ENCODE data around the gene S1PR1. TPM values are rescaled to one million over a fixed set of nuclear protein-coding genes. Genes with fewer than 3 reads are reported as not detected.

The S1PR1 gene
- total RNA-seq, 1 donor from 2014 or later, result 236 TPM

DNA sequence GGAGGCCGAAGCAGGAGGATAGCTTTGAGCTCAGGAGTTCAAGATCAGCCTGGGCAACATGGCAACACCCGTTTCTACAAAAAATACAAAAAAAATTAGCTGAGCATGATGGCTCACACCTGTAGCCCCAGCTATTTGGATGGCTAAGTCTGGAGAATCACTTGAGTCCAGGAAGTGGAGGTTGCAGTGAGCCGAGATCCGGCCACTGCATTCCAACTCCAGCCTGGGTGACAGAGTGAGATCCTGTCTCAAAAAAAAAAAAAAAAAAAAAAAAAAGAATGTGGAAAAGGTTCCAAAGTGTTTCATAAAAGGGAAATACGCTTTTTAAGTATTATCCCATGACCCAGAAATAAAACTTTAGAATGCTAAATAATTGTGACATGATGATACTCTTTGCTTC lies 8.0 kb downstream of the S1PR1 start:
- intact Hi-C loops (cut with micrococcal nuclease), result no loop called here

DNA sequence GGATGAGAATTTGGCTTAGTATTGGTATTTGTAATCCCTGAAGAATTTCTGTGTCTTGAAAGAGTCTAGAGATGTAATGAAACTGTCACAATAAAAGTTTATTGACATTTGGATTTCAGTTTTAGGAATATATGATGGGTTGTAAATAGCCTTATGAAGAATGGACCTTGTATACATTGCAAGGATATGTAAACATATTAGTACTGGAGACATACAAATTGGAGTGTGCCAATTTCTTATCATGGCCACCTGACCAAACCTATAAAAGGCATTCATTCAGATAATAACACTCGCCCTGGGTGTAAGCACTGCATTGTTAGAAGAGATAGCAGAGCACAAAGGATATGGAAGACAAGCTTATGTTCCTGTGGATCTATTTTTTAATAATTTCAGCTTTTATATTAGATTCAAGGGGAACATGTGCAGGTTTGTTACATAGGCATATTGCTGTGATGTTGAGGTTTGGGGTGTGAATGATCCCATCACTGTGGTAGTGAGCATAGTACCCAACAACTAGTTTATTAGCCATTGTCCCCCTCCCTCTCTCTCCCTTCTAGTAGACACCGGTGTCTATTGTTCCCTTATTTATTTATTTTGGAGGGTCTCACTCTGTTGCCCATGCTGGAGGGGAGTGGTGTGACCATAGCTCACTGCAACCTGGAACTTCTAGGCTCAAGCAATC lies 8.6 kb downstream of the S1PR1 start:
- intact Hi-C loops (cut with micrococcal nuclease), result no loop called here

DNA sequence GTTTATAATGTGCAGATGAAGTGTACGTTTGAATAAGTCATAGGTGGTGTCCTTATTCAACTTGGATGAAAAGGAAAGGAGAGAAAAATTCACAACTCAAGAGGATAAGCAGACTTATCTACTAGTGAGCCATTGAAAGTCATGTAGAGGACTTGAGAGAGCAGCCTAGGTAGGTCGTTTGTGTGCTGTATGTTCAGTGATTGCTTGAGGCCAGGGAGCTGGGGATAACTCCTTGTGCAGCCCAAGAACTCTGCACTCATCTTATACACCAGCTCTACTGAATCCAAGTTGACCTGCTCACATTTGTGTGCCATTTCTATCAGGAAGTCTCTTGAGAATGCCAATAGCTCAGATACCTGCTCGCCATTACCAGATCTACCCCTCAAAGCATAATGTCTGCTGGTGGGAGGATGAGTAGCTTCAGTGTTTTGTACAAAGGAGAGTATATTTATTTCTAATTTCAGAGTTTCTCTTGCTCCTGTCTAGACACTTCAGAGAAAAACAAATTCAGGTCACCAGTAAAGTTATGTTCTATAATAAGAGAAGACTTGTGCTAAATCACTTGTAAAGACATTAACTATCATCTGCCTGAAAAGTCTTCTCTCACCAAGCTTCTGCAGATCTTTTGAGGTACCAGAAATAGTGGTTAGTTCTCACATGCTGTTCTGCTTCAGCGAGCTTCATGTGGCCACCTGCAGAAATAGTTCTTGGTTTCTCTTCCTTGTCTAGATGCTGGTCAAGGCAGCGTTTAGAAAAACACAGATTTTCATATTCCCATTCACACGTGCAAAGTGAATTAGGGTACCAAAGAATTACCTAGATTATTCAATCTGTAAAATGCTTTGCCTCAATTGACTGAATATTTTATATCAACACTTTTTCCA lies 10.8 kb downstream of the S1PR1 start:
- intact Hi-C loops (cut with micrococcal nuclease), result no loop called here

DNA sequence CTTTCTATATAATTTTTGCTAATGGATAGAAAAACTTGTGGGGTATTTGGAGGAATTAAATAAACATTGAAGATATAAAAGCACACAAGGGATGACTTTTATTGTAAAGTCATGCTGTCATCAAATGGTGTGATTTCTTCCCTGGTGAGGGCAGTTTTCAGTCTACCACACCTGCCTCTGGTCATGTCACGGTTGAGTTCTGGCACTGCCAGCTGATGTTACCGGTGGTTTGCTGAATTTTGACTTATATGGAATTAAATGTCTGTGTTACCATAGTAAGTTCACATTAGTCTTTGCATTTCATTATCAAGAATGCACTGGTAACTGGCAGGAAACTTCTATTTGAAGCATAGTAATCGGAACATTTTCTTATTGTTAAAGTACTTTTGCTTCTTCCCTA lies 13.4 kb downstream of the S1PR1 start:
- intact Hi-C loops (cut with micrococcal nuclease), result no loop called here

DNA sequence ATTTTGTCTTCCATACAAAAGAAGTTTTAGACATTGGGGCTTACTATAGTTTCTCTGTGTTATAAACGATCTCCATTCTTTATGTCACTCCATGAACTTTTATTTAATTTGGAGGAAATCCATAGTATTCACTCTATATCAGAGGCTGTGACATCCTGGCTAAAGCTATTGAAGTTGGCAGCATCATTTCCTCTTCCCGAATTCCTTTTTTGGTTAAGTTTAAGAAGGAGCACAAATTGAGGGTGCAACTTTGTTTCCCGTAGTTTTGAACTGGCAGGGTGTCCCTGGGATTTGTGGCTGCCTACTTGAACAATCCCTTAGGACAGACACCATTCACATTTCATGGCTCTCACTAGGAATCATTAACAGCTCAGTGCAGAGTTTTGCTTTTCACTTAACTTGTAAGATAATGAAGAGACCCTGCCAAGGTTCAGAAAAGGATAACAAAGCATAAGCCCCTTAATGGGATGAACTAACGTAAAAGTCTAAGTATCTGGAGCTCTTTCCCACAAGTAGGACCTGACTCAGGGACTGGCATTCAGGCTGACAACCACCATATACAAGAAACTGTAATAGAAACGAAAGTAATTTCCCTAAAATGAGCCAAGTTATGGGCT lies 13.9 kb downstream of the S1PR1 start:
- intact Hi-C loops (cut with micrococcal nuclease), result no loop called here

DNA sequence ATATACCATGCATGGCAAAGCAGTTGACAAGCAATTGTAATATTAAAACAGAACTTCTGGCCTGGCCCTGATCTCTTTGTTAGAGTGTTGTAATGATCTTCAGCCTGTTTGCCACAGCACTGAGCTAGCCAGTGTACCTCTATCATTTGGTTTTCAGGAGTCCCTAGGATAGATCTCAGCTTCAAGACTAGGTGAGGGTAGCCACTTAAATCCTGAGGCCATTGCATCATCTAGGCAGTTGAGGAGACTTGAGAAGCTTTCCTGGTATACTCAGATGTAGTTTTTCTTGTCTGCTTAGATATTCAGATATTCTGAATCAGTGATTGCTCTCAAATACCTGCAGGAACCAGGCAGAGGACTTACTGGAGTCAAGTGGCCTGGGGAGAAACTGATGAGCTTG lies 14.7 kb downstream of the S1PR1 start:
- intact Hi-C loops (cut with micrococcal nuclease), result no loop called here

DNA sequence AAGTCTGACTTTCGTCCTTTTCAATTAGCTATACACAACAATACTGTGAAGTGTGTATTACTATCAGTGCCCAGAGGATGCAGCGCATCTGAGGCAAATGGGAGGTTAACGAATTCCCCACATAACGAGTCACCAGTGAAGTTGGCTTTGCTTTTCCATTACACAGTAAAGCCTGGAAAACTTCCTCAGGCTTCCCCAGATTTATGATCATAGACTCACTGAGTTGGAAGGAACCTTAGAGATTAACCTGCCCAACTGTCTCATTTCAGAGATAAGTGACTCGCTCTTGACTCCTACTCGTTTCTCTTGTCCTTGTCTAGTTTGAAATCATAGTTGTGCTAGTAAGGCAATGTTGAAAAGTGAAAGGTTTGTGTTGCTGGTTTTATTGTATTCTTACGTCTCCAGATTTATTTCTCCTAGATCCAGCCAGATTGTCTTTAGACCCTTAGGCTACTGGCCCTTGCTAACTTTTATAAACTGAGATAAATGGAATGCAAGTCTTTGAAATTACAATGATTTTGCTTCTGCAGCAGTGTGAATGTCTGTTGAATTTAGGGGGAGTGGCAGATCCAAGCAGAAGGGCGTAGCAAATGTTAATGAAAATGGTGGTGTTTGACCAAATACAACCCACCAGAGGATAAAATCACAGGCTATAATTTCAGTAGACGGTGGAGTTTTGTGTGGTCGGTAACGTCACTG lies 17.3 kb downstream of the S1PR1 start:
- intact Hi-C loops (cut with micrococcal nuclease), result no loop called here

DNA sequence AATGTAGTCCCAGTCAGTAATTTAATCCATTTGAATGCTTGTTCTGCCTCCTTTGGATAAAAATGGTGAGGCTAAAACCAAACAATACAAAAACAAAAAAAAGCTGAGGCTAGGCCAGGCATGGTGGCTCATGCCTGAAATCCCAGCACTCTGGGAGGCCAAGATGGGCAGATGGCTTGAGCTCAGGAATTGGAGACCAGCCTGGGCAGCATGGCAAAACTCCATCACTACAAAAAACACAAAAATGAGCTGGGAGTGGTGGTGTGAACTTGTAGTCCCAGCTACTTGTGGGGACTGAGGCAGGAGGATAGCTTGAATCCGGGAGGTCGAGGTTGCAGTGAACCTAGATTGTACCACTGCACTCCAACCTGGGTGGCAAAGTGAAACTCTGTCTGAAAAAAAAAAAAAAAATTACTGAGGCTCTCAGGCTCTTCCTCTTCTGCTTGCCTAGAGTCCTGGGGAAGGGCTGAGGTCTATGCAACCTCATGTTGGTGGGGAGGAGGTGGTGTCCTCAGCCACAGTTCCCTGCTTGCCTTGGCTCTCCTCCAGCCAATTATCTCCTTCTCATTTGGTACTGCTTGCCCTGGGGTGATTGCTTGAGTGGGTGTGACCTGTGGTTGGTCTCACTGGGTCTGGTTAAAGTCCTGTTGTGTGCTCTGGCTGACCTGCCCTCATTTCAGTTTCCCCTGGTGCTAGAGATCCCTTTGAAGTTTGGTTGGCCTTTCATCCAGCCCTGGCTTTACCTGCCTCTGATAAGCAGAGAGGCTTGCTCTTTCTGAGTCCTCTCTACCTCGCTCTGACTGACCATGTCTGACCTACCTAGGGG lies 20.9 kb downstream of the S1PR1 start:
- intact Hi-C loops (cut with micrococcal nuclease), result no loop called here

DNA sequence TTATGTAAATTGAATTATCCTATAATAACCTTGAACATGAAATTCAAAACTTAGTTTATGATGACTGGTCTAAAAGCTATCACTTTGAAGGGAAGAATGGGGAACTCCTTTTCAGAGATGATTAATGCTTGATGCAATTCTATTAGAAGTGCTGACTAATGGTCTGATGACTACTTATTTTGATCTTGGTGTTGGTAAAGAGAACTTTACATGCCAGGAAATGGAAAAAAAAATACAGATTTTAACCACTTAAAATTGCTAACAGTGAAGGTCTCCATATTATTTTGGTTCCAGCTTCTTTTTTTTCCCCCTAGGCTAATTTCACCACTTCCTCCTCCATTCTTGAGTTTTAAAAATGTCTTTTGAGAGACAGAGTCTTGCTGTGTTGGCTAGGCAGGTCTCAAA lies 22.9 kb downstream of the S1PR1 start:
- intact Hi-C loops (cut with micrococcal nuclease), result no loop called here

DNA sequence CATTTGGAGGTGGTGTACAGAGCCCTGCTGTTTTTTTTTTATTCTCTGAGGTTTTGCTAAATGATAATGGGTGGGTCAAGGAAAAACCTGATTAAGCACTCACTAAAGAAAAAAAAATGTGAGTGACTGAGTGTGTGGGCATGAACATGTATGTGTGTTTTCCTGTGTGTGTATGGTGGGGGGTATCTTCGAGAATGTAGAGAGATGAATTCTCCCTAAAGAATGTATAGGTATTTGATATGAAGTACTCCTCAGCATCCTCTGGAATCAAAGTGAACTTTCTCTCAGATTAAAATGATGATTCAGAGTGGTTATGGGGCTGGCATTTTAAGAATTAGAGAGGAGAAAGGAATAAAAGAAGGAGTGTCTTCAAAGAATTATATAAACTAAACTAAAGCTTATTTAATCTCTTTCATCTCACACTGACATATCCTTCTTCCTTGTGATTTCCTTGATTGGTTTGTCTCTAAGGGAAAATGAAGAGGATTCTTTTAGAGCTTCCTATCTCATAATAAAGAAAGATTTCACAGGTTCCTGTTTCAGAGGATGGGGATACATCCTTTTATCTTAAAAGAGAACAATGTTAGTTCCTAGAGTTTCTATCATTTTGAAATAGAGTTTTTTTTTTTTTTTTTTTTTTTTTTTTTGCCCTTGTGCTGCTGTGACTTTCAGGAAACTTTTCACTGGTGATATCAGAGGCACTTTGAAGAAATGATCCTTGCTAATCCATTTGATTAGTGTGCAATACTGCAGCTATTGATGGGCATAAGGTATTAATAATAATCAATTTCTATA lies 23.9 kb downstream of the S1PR1 start:
- intact Hi-C loops (cut with micrococcal nuclease), result no loop called here

DNA sequence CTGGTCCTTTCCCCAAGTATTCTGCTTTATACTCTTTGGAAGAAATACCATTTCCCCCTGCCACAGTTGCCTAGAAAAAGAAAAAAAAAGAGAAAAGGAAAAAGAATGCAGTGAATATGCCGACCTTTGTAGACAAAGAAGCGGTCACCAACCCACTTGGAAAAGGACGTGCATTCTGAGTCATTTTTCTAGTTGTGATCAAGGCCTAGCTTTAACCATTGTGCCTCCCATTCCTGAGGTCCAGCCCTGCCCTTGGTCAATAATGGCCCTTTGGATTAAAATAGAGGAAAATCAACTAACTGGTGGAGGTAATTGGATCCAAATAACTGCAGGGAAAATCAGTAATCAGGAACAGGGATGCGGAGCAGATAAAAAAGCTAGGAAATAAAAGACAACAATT lies 24.8 kb downstream of the S1PR1 start:
- intact Hi-C loops (cut with micrococcal nuclease), result no loop called here

DNA sequence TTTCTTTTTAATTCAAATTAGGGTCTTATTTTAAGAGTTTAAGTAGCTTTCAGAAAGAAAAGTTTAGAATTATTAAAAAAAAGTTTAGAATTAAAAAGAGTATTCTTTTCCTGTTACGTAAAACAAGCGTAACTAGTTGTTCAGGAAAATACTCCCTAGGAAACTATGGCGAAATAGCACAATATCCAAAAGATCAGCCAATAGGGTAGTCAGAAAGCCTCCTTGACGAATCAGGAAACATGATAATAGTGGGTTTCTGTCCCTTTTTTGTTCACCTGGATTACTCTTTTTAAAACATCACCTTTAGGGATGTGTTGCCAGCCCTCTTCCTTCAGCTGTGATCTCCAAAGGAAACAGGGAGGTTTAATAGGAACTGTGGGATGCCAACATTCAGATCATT lies 25.2 kb downstream of the S1PR1 start:
- intact Hi-C loops (cut with micrococcal nuclease), result no loop called here

DNA sequence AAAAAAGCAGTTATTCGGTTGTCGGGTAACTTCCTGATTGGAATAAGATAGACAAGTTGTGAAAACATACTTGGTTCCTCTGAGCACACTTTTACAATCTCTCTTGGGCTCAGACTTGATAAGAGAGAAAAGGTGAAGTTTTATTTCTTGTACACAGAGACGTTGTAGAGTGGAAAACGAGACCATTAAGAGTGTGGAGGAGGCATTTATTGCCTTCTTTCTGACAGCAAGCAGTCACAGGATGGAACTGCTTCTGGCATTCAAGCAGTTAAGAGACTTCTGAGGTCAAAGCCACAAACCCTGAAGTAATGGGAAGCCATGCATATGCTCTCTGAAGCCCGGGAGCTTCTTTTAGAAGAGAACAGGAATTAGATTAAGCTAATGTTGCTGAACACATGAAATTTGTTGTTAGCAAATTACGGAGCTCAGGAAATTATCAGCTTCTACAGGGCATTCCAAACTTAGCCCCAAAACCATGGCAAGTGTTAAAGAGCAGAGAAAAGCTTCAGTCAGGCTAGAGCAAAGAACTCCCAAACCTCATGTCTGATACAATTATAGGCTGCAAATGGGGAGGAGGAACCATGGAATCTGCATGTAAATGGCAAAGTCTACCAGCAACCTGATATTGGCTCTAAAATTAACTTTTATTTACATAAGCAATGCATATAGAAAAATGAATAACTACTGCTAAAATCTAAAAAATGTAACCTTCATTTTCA lies 26.0 kb downstream of the S1PR1 start:
- intact Hi-C loops (cut with micrococcal nuclease), result no loop called here

DNA sequence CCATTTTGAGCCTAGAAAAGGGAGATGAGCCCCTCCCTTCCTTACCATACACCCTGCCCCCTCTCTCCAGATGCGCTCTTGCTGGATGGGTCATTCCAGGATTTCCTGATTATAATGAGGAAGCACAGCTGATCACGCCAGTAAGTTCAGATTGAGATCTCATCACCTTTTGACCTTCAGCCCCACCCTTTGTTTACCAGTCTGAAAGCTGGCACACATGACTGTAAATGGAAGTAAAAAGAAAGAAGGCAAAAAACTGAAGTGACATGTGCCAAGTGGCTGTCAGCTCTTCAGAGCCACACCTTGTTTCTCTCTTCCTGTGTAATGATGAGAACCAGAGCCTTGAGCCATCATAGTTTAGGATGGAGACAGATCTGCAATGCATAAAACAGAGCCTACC lies 27.9 kb downstream of the S1PR1 start:
- intact Hi-C loops (cut with micrococcal nuclease), result loop anchor here (2.0 kb wide), 1 partner anchor 14 kb away; no protein-coding TSS in a partner anchor

DNA sequence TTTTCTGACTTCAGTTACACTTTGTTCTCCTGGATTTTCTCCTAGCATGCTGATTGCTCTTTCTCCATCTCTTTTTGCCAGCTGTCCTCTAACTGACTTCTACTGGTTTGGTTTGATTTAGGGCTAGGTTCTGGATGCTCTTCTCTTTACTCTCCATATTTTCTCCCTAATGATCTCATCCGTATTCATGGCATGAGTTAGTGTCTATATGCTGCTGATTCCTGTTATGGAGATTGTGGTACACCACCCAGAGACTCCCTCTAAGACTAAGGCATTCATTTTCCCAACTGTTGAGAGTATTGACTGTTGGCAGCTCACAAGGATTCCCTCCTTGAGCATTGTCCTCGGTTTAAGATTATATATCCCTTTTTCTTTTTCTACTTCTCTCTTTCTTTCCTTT lies 28.9 kb downstream of the S1PR1 start:
- intact Hi-C loops (cut with micrococcal nuclease), result loop anchor here (2.0 kb wide), 1 partner anchor 13 kb away; no protein-coding TSS in a partner anchor

DNA sequence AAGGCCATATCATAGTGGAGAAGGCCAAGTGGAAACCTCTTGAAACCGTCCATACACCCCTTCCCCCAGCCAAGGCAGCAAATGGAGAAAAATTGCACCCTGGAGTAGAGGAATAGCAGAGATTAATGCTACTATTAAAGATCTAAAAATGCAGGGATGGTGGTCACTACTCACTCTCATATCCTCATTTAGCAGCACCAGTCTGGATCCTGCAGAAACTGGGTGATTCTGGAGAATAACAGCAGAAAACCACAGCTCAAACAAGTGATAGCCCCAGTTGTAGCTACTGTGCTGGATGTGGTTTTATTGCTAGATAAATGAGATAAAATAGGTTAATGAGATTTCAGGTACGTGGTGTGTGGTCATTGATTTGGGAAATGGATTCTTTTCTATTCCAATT lies 30.3 kb downstream of the S1PR1 start:
- intact Hi-C loops (cut with micrococcal nuclease), result no loop called here

DNA sequence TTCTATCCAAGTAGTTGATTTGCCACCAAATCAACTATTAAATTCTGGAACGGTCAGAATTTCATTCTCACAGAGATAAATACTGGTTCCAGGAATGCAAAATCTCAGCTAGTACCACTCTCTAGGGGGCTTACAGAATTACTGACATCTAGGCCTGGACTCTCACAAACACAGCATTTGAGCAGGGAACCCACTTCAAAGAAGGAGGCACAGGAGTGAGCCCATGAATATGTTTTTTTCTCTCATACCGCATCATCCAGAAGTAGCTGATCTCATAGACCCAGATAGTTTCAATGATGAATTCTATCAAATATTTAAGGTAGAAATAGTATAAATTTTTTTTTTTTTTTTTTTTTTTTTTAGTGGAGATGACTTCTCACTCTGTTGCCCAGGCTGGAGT lies 32.1 kb downstream of the S1PR1 start:
- intact Hi-C loops (cut with micrococcal nuclease), result no loop called here

DNA sequence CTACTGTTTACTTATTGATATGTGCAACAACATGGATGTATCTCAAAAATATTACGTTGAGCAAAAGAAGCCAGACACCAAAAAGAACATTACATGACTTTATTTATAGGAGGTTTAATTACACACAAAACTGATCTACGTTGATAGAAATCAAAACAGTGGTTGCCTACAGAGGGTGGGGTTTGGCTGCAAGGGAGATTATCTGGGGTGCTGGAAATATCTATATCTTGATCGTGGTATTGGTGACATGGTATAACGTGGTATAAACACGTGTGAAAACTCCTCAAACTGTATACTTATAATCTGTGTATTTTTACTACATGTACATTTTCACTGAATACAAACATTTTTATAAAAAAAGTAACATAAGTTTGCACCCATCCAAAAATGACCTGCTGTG lies 38.9 kb downstream of the S1PR1 start:
- intact Hi-C loops (cut with micrococcal nuclease), result no loop called here

DNA sequence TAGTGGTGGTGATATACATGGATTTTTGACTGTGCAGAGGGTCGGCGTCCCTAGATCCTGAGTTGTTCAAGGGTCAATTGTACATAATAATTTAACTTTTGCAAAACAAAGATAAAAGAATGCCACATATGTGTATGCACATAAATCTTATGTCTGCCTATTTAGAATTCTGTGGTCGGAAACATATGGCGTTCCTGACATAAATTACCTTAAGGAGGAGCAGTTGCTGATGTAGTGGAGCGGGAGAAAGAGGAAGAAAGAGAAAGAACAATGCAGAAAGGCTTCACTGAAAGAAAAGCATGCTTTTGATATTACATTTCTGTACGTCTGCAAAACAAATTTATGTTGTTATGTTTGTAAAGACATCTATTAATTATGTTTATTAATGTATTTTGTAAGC lies 40.0 kb downstream of the S1PR1 start:
- intact Hi-C loops (cut with micrococcal nuclease), result no loop called here
